Effector memory CD8-positive, alpha-beta T cell (primary cell): ENCODE results near the gene ZFYVE27.

Experiments
- ATAC-seq: fragments of 150-1000 bp; cut with Tn5 transposase; replicated peaks from 2 replicates; pipeline ENCODE4 v1.10.0; 2021; ENCODE audit warnings: mild to moderate bottlenecking, moderate library complexity
- DNase-seq, 3 experiments: peaks; one replicate each; pipeline ENCODE4 v3.0.0; 2021
- H3K27ac Mint-ChIP-seq, 2 donors: one replicate each; pipeline ENCODE4 v1.8.0; 2022; ENCODE audit warnings: mild to moderate bottlenecking in 2 of 2, mixed read lengths in 2 of 2, moderate library complexity in 2 of 2
- H3K27me3 Mint-ChIP-seq, 2 donors: one replicate each; pipeline ENCODE4 v1.8.0; 2022; ENCODE audit warnings: mixed read lengths in 2 of 2
- H3K36me3 Mint-ChIP-seq: one replicate; pipeline ENCODE4 v1.8.0; 2022; ENCODE audit warnings: mild to moderate bottlenecking, moderate library complexity, mixed read lengths; ENCODE audit not compliant: insufficient read depth
- H3K4me1 Mint-ChIP-seq, 2 donors: one replicate each; pipeline ENCODE4 v1.8.0; 2022; ENCODE audit warnings: low read depth in 2 of 2, mixed read lengths in 2 of 2
- H3K4me3 Mint-ChIP-seq, 2 donors: one replicate each; pipeline ENCODE4 v1.8.0; 2022; ENCODE audit warnings: mild to moderate bottlenecking in 2 of 2, mixed read lengths in 2 of 2, moderate library complexity in 2 of 2
- H3K9me3 Mint-ChIP-seq, 2 donors: one replicate each; pipeline ENCODE4 v1.8.0; 2022; ENCODE audit warnings: mixed read lengths in 2 of 2

Gene ZFYVE27

DNA sequence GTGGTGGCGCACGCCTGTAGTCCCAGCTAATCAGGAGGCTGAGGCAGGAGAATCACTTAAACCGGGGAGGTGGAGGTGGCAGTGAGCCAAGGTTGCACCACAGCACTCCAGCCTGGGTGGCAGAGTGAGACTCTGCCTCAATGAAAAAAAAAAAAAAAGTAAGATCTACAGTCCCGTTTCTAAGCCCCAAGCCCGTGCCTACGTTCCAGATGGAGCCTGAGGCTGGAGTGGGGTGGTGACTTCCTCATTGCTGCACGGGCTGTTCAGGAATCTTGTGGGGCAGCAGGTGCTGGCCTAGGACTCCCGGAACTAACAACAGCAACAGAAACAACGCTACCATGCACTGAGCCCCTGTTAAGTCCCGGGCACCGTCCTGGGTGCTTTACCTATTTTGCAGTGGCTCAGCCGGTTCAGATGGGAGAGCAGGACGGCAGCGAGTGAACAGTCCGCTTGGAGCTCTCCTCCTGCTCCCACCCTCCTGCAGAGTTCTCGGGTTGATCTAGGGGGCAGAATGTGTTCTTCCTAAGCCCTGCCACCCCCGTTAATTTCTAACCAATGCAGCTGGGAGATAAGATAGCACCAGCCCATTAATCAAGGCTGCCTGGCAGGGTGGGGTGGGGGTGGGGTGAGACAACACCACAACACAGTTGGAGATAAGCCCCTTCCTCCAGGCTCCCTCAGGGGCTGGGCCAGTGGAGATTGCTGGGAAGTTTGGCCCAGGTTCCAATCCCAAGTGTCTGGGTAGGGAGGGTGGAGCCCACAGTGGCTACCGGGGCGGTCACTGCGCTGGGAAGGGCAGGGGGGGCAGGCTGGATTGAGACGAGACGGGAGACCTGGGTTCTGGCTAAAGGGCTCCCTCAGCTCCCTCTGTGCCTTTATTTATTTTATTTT, 51.9 kb downstream of the ZFYVE27 start:
- ATAC-seq (no peak), DNase-seq (no peak)
- Mint-ChIP-seq H3K27ac (no peak overlapping the region), H3K27me3 (peaks cover 5 to 8% of the 10 kb centered on the region in 2 donors), H3K4me1 (peaks cover 10 to 12% of the 10 kb centered on the region in 2 donors), H3K36me3 (no peaks in the 10 kb centered on the region), H3K4me3 (no peak overlapping the region), H3K9me3 (no peaks in the 10 kb centered on the region)

DNA sequence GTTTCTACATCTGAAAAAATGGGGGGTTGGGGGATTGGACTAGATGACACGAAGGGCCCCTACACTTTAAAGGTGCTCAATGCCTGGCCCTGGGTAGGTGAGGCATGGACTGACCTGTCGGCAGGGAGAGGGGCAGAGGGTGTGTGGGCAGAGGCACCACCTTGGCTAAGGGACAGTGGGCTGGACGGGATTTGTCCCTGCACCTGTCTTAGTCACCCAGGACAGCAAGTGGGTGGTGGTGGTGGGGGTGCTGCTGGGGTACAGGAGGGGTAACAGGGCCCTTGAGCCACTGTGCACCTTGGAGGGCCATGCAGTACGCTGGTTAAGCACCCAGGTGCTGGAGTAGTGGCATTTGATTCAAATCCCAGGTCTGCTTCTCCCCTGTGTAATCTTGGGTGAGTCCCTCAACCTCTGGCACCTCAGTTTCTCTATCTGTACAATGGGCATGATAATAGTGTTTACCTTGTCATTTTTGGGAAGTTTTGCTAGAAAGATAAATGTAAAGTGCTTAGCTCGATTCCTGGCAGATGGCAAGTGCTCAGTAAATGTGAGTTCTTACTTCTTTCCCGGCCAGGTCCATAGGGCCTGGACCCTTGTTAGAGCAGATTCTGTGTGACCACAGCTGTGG, 53.0 kb downstream of the ZFYVE27 start:
- H3K4me1 Mint-ChIP-seq: peaks cover 10 to 14% of the 10 kb centered on the region in 2 donors
- H3K27ac Mint-ChIP-seq: no peak overlapping the region

GRCh38 chr10:97791824-97792721, 55.1 kb downstream of the ZFYVE27 start:
- Mint-ChIP-seq H3K4me1 (peaks cover 22 to 26% of the 10 kb centered on the region in 2 donors), H3K27ac (peak overlapping the region; percentile 68 to 79), H3K27me3 (peaks cover 5 to 8% of the 10 kb centered on the region in 2 donors), H3K4me3 (peak overlapping the region in 1 of 2 donors; percentile 29), H3K9me3 (no peaks in the 10 kb centered on the region), H3K36me3 (no peaks in the 10 kb centered on the region)
- peak; percentile 69 for ATAC-seq
- DNase-seq: peak; percentile 67 to 70 (median 69)

More for the DNA sequence above, 53.0 kb downstream of the ZFYVE27 start:
- DNase-seq (no peak), ATAC-seq (no peak)
- Mint-ChIP-seq H3K27me3 (peaks cover 5 to 8% of the 10 kb centered on the region in 2 donors), H3K9me3 (no peaks in the 10 kb centered on the region), H3K4me3 (no peak overlapping the region), H3K36me3 (no peaks in the 10 kb centered on the region)

- ATAC-seq (no peak), DNase-seq (no peak)
- Mint-ChIP-seq H3K36me3 (no peaks in the 10 kb centered on the region), H3K9me3 (no peaks in the 10 kb centered on the region), H3K4me1 (peaks cover 26 to 28% of the 10 kb centered on the region in 2 donors), H3K27ac (peak overlapping the region; percentile 56 to 92), H3K4me3 (peak overlapping the region; percentile 31 to 69), H3K27me3 (no peaks in the 10 kb centered on the region)
Observed at GRCh38 chr10:97795886-97796285, 59.0 kb downstream of the ZFYVE27 start.

DNA sequence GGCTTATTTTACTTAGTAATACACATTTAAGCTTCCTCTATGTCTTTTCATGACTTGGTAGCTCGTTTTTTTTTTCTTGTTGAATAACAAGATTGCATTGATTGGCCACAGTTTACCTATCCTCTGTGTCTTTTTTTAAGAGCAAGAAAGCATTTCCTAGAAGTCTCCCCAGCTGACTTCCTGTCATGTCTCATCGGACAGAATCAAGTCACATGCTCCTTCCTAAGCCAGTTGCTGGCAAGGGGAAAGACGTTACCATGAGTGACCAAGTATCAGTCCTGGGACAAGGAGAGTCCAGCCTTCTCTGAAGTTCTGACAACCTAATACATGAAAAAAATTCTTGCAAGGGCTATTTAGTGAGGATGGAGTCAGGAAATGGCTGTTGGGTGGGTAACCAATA, 59.7 kb downstream of the ZFYVE27 start:
- ATAC-seq (peak; percentile 81), DNase-seq (peak in 1 of 3 experiments; percentile 16)
- H3K9me3 Mint-ChIP-seq: no peaks in the 10 kb centered on the region
- H3K27me3 Mint-ChIP-seq: no peaks in the 10 kb centered on the region
- H3K4me3 Mint-ChIP-seq: peak overlapping the region; percentile 31 to 69
- H3K36me3 Mint-ChIP-seq: no peaks in the 10 kb centered on the region
- peak overlapping the region; percentile 56 to 92 for H3K27ac Mint-ChIP-seq
- peaks cover 25 to 28% of the 10 kb centered on the region in 2 donors for H3K4me1 Mint-ChIP-seq

GRCh38 chr10:97798958-97799610, 62.2 kb downstream of the ZFYVE27 start:
- Mint-ChIP-seq H3K4me1 (peaks cover 14 to 17% of the 10 kb centered on the region in 2 donors), H3K9me3 (no peaks in the 10 kb centered on the region), H3K4me3 (no peak overlapping the region), H3K27me3 (no peaks in the 10 kb centered on the region), H3K27ac (peak overlapping the region in 1 of 2 donors; percentile 66), H3K36me3 (no peaks in the 10 kb centered on the region)
- DNase-seq: no peak
- ATAC-seq: no peak

DNA sequence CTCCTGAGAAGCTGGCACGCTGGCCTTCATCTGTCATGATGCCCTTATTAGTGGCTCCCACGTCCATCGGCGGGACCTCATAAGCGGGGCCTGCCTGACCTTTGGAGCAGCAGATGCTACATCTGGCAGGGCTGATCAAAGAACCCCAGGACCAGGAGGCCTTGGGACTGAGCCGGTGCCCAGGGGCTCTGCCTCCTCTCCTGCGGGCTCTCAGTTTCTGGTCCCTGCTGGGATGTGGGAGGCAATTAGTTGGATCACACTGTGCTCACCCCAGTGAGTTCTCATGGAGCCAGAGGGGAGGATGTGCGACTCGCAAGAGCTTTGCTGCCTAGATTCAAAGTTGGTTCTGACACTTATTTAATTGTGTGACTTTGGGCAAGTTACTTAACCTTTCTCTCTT, 63.5 kb downstream of the ZFYVE27 start:
- no peak overlapping the region for H3K27ac Mint-ChIP-seq
- peaks cover 14 to 21% of the 10 kb centered on the region in 2 donors for H3K4me1 Mint-ChIP-seq
- no peaks in the 10 kb centered on the region for H3K9me3 Mint-ChIP-seq

GRCh38 chr10:97801422-97801821, 64.5 kb downstream of the ZFYVE27 start:
- H3K36me3 Mint-ChIP-seq: no peaks in the 10 kb centered on the region
- peak overlapping the region in 1 of 2 donors; percentile 13 for H3K27ac Mint-ChIP-seq
- H3K4me1 Mint-ChIP-seq: peaks cover 9 to 14% of the 10 kb centered on the region in 2 donors
- no peaks in the 10 kb centered on the region for H3K27me3 Mint-ChIP-seq
- H3K9me3 Mint-ChIP-seq: no peaks in the 10 kb centered on the region
- no peak overlapping the region for H3K4me3 Mint-ChIP-seq
- DNase-seq: no peak
- no peak for ATAC-seq

More for the DNA sequence above, 63.5 kb downstream of the ZFYVE27 start:
- Mint-ChIP-seq H3K4me3 (no peak overlapping the region), H3K27me3 (no peaks in the 10 kb centered on the region), H3K36me3 (no peaks in the 10 kb centered on the region)
- ATAC-seq: no peak
- no peak for DNase-seq

DNA sequence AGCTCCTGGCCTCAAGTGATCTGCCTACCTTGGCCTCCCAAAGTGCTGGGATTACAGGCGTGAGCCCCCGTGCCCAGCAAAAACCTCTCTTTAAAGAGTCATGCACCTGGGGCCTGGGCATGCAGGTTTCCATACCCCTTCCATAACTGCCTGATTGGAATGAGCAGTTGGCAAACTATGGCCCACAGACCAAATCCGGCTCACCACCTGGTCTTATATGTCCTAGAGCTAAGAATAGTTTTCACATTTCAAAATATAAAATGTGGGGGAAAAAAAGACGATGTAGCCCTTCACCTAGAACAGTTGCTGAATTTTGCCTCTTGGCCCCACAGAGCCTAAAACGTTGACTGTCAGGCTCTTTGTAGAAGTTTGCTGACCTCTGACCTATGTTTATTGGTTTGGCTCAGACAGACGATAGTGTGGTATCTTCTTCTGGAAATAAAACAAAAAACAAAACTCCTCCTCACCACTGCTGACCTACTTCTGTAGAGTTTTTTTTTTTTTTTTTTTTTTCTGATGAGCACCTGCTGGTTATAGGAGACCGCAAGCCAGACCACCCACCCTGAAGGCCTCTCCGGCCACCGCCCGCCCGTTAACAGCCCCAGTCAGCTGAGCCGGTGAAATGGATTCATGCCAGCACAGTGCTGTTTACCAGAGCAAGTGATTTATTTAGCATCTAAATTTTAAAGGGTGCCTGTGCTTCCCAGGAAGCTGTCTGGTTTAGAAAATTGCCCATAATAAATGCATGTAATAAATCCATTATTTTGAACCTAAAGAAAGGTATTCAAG, 68.4 kb downstream of the ZFYVE27 start:
- ATAC-seq: peak; percentile 89

GRCh38 chr10:97805949-97806348, 69.0 kb downstream of the ZFYVE27 start:
- peaks cover 0 to 9% of the 10 kb centered on the region in 2 donors for H3K27me3 Mint-ChIP-seq
- ATAC-seq (no peak), DNase-seq (no peak)
- no peaks in the 10 kb centered on the region for H3K36me3 Mint-ChIP-seq
- H3K4me3 Mint-ChIP-seq: no peak overlapping the region
- H3K9me3 Mint-ChIP-seq: no peaks in the 10 kb centered on the region
- H3K4me1 Mint-ChIP-seq: peaks cover 0 to 4% of the 10 kb centered on the region in 2 donors
- H3K27ac Mint-ChIP-seq: no peak overlapping the region

More for the DNA sequence above, 68.4 kb downstream of the ZFYVE27 start:
- no peaks in the 10 kb centered on the region for H3K9me3 Mint-ChIP-seq
- H3K36me3 Mint-ChIP-seq: no peaks in the 10 kb centered on the region
- H3K27me3 Mint-ChIP-seq: peaks cover 0 to 5% of the 10 kb centered on the region in 2 donors
- H3K4me3 Mint-ChIP-seq: peak overlapping the region in 1 of 2 donors; percentile 33
- peak overlapping the region in 1 of 2 donors; percentile 20 for H3K27ac Mint-ChIP-seq
- DNase-seq: no peak
- H3K4me1 Mint-ChIP-seq: peaks cover 0 to 4% of the 10 kb centered on the region in 2 donors

GRCh38 chr10:97810446-97810845, 73.5 kb downstream of the ZFYVE27 start:
- no peak for DNase-seq
- peak overlapping the region in 1 of 2 donors; percentile 19 for H3K27ac Mint-ChIP-seq
- H3K27me3 Mint-ChIP-seq: peaks cover 0 to 10% of the 10 kb centered on the region in 2 donors
- H3K4me3 Mint-ChIP-seq: no peak overlapping the region
- H3K4me1 Mint-ChIP-seq: peaks cover 0 to 2% of the 10 kb centered on the region in 2 donors
- no peaks in the 10 kb centered on the region for H3K9me3 Mint-ChIP-seq
- no peak for ATAC-seq
- no peaks in the 10 kb centered on the region for H3K36me3 Mint-ChIP-seq
